SW 1271 (cell line): Measurements from ENCODE around the gene TMEM191C.
"Not testable (repeated sequence)": the region's sequence is repeated elsewhere in the genome, so short reads cannot be mapped to it uniquely, and the experiment has no call there.

Experiments used
- DNase-seq, 2 experiments: peaks; one replicate each; lab custom pipeline; 2025; lab: John Stamatoyannopoulos, UW

Gene TMEM191C

GRCh38 chr22:21446128-21446826 is 20.9 kb upstream of the TMEM191C start:
- no peak for DNase-seq

- no peak for DNase-seq
These were observed 20.1 kb upstream of the TMEM191C start for GRCh38 chr22:21446827-21447690.

DNA sequence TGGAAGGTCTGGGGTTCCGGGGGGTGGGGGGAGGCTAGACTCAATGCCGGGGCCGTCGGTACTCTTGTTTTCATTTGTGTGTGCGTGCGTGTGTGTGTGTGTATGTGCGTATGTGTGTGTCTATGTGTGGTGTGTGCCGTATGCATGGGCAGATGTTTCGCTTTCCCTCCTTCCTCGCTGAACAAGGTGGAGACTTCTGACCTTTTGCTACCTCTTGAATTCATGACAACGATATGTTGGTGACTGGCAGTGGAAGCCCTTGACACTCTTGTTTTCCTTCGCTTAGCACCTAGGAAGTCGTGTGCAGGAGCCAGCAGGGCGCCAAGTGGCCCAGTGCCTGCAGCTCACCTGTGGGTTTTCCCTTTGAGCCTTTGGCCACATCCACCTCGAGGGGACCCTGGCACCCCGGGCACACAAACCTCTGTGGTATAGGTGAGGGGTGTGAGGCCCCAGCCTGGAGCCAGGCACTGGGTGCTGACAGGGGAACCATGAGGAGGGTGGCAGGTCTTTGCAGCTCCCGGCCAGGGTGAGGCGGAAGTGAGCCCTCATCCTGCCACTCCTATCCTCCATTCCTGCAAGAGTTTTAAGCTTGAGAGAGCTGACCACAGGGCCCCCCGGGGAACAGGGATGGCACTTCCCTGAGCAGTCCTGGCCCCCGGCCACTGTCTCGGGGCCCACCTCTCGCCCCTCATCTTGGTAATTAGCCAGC is 19.3 kb upstream of the TMEM191C start:
- no peak for DNase-seq

DNA sequence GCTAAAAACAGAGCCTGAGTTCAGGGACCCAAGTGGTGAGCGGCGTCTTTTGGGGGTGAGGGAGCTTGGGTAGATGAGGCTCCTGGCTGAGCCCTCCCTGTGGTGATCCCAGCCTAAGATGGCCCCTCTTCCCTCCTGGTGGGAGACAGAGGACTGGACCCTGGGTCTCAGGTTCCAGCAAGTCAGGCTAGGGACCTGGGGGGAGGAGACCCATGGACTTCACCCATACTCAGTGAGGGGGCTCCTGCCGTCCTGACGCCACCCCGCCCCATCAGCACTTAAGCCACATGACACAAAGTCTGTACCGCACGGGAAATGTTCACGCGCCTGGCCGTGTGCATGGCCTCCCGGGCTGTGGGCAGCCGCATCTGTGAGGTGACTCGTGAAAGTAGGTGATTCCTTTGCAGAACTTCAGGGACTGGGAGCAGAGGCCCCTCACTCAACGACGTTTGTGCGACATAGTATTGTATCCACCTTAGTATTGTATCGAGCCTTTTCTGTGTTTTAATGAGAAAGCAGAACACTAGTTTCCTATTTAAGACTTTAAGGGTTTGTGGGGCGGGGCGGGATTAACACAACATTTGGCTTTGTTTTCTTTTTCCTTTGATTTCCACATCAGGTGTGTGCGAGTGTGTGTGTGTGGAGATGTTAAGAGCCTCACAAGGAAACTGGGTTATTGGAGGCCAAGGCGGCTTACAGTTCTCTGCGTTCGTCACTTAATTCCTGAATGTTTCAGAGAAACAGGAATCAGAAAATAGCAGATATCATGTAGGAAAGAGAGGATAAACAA is 18.4 kb upstream of the TMEM191C start:
- DNase-seq, result no peak

DNA sequence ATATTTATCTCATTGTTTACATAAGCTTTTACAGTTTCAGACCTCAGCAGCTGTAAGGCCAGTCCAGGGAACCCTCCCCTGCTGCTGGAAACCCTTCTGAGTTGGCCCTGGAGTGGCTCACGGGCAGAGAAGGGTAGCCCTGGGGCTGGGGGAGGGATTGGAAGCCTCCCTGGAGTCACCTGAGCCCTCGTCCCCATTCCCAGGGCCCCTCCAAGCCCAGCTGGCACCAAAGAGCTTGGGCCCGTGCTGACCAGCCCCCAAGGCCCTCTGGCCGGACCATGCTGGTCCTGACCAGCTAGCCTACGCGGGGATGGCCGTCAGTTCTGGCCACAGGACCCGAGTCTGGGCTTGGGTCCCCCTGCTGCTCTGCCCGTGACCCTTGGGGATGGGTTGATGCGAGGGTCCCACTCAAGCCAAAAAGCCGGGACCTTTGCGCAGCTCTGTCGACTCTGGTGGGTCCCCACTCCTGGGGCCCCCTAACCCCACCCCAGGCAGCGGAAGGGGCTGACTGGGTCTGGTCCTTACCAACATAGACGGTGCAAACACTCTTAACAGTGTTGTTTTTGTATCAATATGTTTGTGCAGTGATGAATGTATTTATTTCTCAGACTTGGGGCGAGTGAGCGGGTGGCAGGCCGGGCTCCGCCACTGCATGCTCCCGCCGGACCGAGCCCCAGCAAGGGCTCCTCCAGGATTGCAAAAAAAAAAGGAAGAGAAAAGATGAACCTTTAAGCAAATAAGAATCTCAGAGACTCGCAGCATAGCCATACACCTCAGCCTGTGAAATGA is 17.5 kb upstream of the TMEM191C start:
- no peak for DNase-seq

GRCh38 chr22:21450320-21450831 is 16.8 kb upstream of the TMEM191C start:
- DNase-seq, result no peak

DNA sequence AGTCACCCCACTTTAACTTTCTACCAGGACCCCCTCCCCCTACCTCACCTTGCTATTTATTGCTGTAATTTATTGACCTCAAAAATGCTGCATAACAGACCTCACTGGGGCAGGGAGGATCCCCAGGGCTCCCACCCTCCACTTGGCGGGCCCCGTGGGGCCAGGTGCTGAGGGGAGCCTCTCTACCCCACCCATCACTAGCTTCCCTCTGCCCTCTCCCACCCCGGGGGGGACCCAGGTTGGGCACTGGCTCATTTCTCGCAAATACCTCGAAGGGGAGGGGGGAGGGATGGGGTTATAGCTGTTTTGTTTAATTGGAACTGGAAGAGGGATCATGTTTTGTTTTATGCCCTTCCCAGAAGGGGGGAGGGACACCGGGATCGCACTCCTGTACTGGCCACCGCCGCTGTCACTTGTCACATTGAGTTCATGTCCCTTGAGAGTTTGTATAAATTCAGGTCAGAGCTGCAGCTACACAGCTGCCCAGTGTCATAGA is 16.3 kb upstream of the TMEM191C start:
- no peak for DNase-seq

DNA sequence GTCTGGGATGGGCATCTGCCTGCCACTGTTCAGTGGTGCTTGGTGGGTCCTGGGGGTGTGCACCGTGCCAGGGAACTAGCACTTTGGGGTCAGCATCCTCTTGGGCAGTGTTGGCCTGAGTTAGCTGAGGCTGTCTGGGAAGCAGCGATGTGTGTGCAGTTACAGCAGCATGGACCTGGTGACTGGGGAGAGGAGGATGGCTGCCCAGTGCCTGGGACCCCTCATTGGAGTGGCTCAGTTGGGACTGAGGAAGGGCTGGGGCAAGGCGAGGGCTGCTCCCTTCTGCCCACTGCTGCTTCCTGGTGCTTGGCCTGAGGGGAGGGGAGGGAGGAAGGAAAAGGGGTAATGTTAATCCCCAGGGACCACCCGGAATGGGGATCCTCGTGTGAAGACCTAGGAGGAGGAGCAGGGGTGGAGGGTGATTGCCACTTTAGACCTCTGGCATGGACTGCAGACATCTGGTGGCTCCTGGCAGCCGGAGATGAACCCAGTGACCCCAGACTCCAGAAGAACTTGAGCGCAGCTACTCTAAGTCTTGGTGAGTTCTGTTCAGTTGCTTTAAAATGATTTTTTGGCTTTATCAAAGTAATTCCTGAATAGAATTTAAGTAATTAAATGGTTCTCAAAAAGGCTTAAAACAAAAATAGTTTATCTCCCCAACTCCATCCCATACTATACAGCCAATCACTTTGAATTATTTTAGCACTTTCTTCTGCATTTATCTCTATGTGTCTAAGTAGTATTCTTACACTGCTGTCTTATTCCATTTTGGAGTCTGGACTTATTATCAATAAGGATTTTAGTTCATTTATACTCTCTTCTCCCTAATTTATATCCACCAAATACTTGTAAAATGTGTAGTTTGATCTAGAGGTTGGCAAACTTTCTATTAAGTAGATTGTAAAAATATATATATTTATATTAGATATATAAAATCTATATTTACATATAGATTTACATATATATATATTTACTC is 15.4 kb upstream of the TMEM191C start:
- DNase-seq, result no peak

GRCh38 chr22:21452666-21453065 is 14.5 kb upstream of the TMEM191C start:
- not testable (repeated sequence) for DNase-seq

DNA sequence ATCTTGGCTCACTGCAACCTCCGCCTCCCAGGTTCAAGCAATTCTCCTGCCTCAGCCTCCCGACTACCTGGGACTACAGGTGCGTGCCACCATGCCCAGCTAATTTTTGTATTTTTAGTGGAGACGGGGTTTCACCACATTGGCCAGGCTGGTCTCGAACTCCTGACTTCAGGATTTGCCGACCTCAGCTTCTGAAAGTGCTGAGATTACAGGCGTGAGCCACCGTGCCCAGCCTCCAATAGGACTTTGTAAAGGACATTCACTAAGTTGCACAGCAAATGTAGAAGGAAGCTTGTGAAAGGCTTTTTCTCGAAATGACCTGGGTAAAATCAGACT is 12.2 kb upstream of the TMEM191C start:
- DNase-seq, result not testable (repeated sequence)

DNA sequence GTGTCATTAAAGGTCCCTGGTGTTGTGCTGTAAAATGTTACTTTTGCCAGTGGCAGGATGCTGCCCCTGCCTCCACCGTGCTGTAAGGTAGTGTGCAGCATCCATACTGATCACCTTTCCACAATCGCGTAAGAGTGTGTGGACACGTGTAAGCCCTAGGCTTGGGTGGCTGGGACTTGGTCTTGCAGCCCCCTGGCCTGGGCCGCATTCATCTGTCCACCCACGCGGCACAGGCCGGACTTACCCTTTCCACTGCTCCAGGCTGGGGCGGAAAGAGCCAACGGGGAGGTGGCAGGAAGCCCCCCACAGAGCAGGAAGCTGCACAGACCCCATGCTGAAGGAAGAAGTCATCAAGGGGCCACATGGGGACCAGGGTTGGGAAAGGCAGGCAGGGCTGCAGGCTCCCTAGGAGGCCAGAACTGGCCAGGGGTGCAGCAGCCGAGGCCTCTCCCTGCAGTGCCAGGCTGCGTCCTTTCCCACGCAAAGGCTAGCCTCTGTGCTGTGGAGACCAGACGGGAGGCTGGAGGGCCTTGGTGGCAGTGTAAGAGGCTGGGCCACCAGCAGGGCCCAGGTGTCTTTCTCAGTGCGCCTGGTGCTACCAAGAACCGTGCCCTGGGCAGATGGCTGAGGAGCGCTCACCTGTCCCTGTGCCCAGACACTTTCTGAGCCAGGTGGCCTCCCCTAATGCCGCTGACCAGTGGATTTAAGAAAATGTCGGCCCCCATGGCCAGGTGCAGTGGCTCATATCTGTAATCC is 11.7 kb upstream of the TMEM191C start:
- DNase-seq, result no peak

GRCh38 chr22:21457023-21457787 is 10.0 kb upstream of the TMEM191C start:
- DNase-seq, result no peak

- DNase-seq, result not testable (repeated sequence)
These were observed 4.5 kb upstream of the TMEM191C start for GRCh38 chr22:21462672-21463071.

GRCh38 chr22:21468194-21469096 is 1.3 kb downstream of the TMEM191C start:
- DNase-seq, result not testable (repeated sequence)

- DNase-seq, result not testable (repeated sequence)
These were observed 2.2 kb downstream of the TMEM191C start for GRCh38 chr22:21469097-21469994.

GRCh38 chr22:21472984-21473383 is 5.8 kb downstream of the TMEM191C start:
- not testable (repeated sequence) for DNase-seq
